H1 (cell line): Measurements from ENCODE around the gene ZBTB24. TPM values are rescaled to one million over a fixed set of nuclear protein-coding genes. Genes with fewer than 3 reads are reported as not detected.

Experiments
- CTCF ChIA-PET: fragments of 300-600 bp; sonication (Branson Sonifier 250); formaldehyde crosslinking; loops from one replicate; lab custom pipeline; 2021; ENCODE audit not compliant: partially characterized antibody; lab: Charles Lee
- POLR2A ChIA-PET: fragments of 300-600 bp; sonication (Branson Sonifier 250); formaldehyde crosslinking; loops from one replicate; lab custom pipeline; 2021; ENCODE audit warnings: inconsistent platforms; ENCODE audit not compliant: partially characterized antibody; lab: Charles Lee
- DNase-seq, 2 experiments: peaks; one replicate each; pipeline versions ENCODE4 v3.0.0 to v3.0.0-alpha.2; 2010 to 2022; ENCODE audit warnings: low spot score in 2 of 2, low read depth in 1 of 2, mixed read lengths in 1 of 2
- FAIRE-seq: peaks from 2 replicates; lab custom pipeline; 2011; peaks lifted over from hg19 to GRCh38; lab: Jason Lieb, UNC
- H2AFZ ChIP-seq: 2 replicates; pipeline ENCODE4 v1.8.1; 2012; ENCODE audit warnings: low read length, inconsistent platforms
- H2AK5ac ChIP-seq: 2 replicates; pipeline ENCODE4 v1.6.1; 2013; ENCODE audit warnings: low read depth, low read length
- H2BK120ac ChIP-seq: replicated peaks from 2 replicates; pipeline ENCODE3; 2013; ENCODE audit warnings: low read depth, low read length, inconsistent platforms
- H2BK12ac ChIP-seq: 2 replicates; pipeline ENCODE4 v1.6.1; 2013; ENCODE audit warnings: low read depth, low read length
- H2BK15ac ChIP-seq: 2 replicates; pipeline ENCODE4 v1.6.1; 2013; ENCODE audit warnings: low read length
- H2BK20ac ChIP-seq: 2 replicates; pipeline ENCODE4 v1.6.1; 2013; ENCODE audit warnings: low read length
- H2BK5ac ChIP-seq: 2 replicates; pipeline ENCODE4 v1.6.1; 2013; ENCODE audit warnings: low read depth, low read length
- H3K14ac ChIP-seq: 2 replicates; pipeline ENCODE4 v1.6.1; 2013; ENCODE audit warnings: inconsistent platforms; ENCODE audit not compliant: insufficient read length
- H3K18ac ChIP-seq: 2 replicates; pipeline ENCODE4 v1.6.1; 2013; ENCODE audit warnings: low read length; ENCODE audit errors: extremely low read depth
- H3K23ac ChIP-seq: 2 replicates; pipeline ENCODE4 v1.6.1; 2013; ENCODE audit warnings: inconsistent platforms; ENCODE audit not compliant: insufficient read length
- H3K23me2 ChIP-seq: 2 replicates; pipeline ENCODE4 v1.6.1; 2013; ENCODE audit warnings: low read depth, low read length
- H3K27ac ChIP-seq: 2 replicates; pipeline ENCODE4 v1.6.1; 2011; ENCODE audit warnings: low read depth, low read length, inconsistent platforms
- H3K27me3 ChIP-seq, 4 experiments: replicated peaks in 1 of 4; 1 replicate in 1 of 4; 2 replicates in 3 of 4; pipeline versions ENCODE4 v1.6.1 to v1.8.1; 2011 to 2013; ENCODE audit warnings: low read length in 3 of 4, mild to moderate bottlenecking in 3 of 4, inconsistent platforms in 2 of 4, mixed read lengths in 2 of 4, moderate library complexity in 1 of 4; ENCODE audit not compliant: control insufficient read depth in 3 of 4, insufficient read depth in 3 of 4; ENCODE audit errors: extremely low read depth in 1 of 4
- H3K36me3 ChIP-seq, 4 experiments: 2 replicates each; pipeline versions ENCODE4 v1.6.1 to v1.8.1; 2011 to 2013; ENCODE audit warnings: mild to moderate bottlenecking in 4 of 4, low read length in 3 of 4, moderate library complexity in 2 of 4, control low read depth in 1 of 4, inconsistent platforms in 1 of 4; ENCODE audit not compliant: insufficient read depth in 4 of 4, control insufficient read depth in 2 of 4
- H3K4ac ChIP-seq: replicated peaks from 2 replicates; pipeline ENCODE3; 2013; ENCODE audit warnings: low read length, low read depth, mixed read lengths, inconsistent platforms; ENCODE audit not compliant: insufficient read length
- H3K4me1 ChIP-seq, 4 experiments: replicated peaks in 1 of 4; 1 replicate in 1 of 4; 2 replicates in 3 of 4; pipeline versions ENCODE4 v1.6.1 to v1.8.1; 2011 to 2013; ENCODE audit warnings: low read length in 3 of 4, inconsistent platforms in 2 of 4, mixed read lengths in 1 of 4; ENCODE audit not compliant: insufficient read depth in 4 of 4, control insufficient read depth in 3 of 4
- H3K4me2 ChIP-seq, 2 experiments: 2 replicates each; pipeline versions ENCODE4 v1.6.1 to v1.8.1; 2011 to 2013; ENCODE audit warnings: low read depth in 2 of 2, low read length in 2 of 2, control low read depth in 1 of 2, inconsistent platforms in 1 of 2, mild to moderate bottlenecking in 1 of 2; ENCODE audit not compliant: insufficient read depth in 1 of 2
- H3K4me3 ChIP-seq, 4 experiments: fragments of 200-600, 300-600 bp in 1 of 4; sonication (generic), shearing (Covaris generic), sonication (Bioruptor Twin) in 1 of 4; 2 replicates each; pipeline versions ENCODE4 v1.5.1 to v1.8.1; 2011 to 2016; ENCODE audit warnings: low read length in 4 of 4, low read depth in 3 of 4, control low read depth in 2 of 4, inconsistent platforms in 2 of 4, mild to moderate bottlenecking in 2 of 4, mixed read lengths in 1 of 4, moderate library complexity in 1 of 4; ENCODE audit not compliant: insufficient read depth in 2 of 4; ENCODE audit errors: extremely low read depth in 1 of 4
- H3K56ac ChIP-seq: replicated peaks from 2 replicates; pipeline ENCODE3; 2013; ENCODE audit warnings: low read depth, mild to moderate bottlenecking, mixed read lengths, low read length, inconsistent platforms; ENCODE audit not compliant: insufficient read length
- H3K79me1 ChIP-seq: 2 replicates; pipeline ENCODE4 v1.6.1; 2013; ENCODE audit warnings: low read depth, low read length, control low read depth
- H3K79me2 ChIP-seq, 2 experiments: 2 replicates each; pipeline versions ENCODE4 v1.6.1 to v1.8.1; 2012 to 2013; ENCODE audit warnings: low read length in 2 of 2, mild to moderate bottlenecking in 2 of 2, inconsistent platforms in 1 of 2; ENCODE audit not compliant: insufficient read depth in 2 of 2, control insufficient read depth in 1 of 2
- H3K9ac ChIP-seq, 4 experiments: replicated peaks in 1 of 4; 1 replicate in 1 of 4; 2 replicates in 3 of 4; pipeline versions ENCODE4 v1.6.1 to v1.8.1; 2011 to 2013; ENCODE audit warnings: low read depth in 3 of 4, low read length in 3 of 4, control low read depth in 2 of 4, mild to moderate bottlenecking in 2 of 4, moderate library complexity in 2 of 4, inconsistent platforms in 1 of 4; ENCODE audit errors: extremely low read depth in 1 of 4
- H3K9me3 ChIP-seq, 2 experiments: 2 replicates each; pipeline versions ENCODE4 v1.6.1 to v1.8.1; 2012 to 2013; ENCODE audit warnings: mild to moderate bottlenecking in 2 of 2, moderate library complexity in 2 of 2, control low read depth in 1 of 2, inconsistent platforms in 1 of 2, low read depth in 1 of 2, low read length in 1 of 2, mixed read lengths in 1 of 2; ENCODE audit not compliant: insufficient read depth in 2 of 2
- H4K20me1 ChIP-seq, 2 experiments: replicated peaks in 1 of 2; 2 replicates each; pipeline versions ENCODE3 to v1.8.1; 2011 to 2013; ENCODE audit warnings: inconsistent platforms in 2 of 2, low read length in 2 of 2, mild to moderate bottlenecking in 1 of 2; ENCODE audit not compliant: insufficient read depth in 2 of 2, control insufficient read depth in 1 of 2
- H4K5ac ChIP-seq: 2 replicates; pipeline ENCODE4 v1.6.1; 2013; ENCODE audit warnings: low read length, low read depth, mixed read lengths, inconsistent platforms; ENCODE audit not compliant: insufficient read length
- H4K8ac ChIP-seq: 2 replicates; pipeline ENCODE4 v1.8.0; 2013; ENCODE audit warnings: mild to moderate bottlenecking, moderate library complexity, low read length, inconsistent platforms; ENCODE audit not compliant: insufficient read depth; ENCODE audit errors: extremely low read depth
- H4K91ac ChIP-seq: replicated peaks from 2 replicates; pipeline ENCODE3; 2013; ENCODE audit warnings: low read length, mixed read lengths, inconsistent platforms; ENCODE audit not compliant: insufficient read length
- CREB1 ChIP-seq: IDR thresholded peaks from 2 replicates; pipeline ENCODE4 v1.6.1; 2012; ENCODE audit warnings: inconsistent platforms
- EGR1 ChIP-seq: IDR thresholded peaks from 2 replicates; pipeline ENCODE4 v1.6.1; 2011; ENCODE audit warnings: low read depth, low read length, borderline replicate concordance
- EZH2 ChIP-seq: fragments of 200-600 bp; sonication (generic); IDR thresholded peaks from 2 replicates; pipeline ENCODE4 v1.7.1; 2012; ENCODE audit warnings: low read depth, mild to moderate bottlenecking, moderate library complexity, low read length, inconsistent platforms; ENCODE audit not compliant: severe bottlenecking
- JUN ChIP-seq: IDR thresholded peaks from 2 replicates; pipeline ENCODE4 v1.6.1; 2011; ENCODE audit warnings: low read depth, mild to moderate bottlenecking, improper control_type of control experiment, low read length
- KDM5A ChIP-seq: fragments of 200-600 bp; IDR thresholded peaks from 2 replicates; pipeline ENCODE4 v1.7.1; 2012; ENCODE audit warnings: mild to moderate bottlenecking, low read length, inconsistent platforms, mixed read lengths
- POLR2A ChIP-seq, 2 experiments: IDR thresholded peaks; 1 replicate in 1 of 2; 2 replicates in 1 of 2; pipeline ENCODE4 v1.6.1; 2011; ENCODE audit warnings: low read depth in 2 of 2, low read length in 2 of 2, mild to moderate bottlenecking in 2 of 2; ENCODE audit errors: control extremely low read depth in 1 of 2
- SIN3A ChIP-seq, 2 experiments: IDR thresholded peaks in 1 of 2; conservative IDR thresholded peaks in 1 of 2; 2 replicates each; pipeline ENCODE4 v1.6.1; 2011 to 2012; ENCODE audit warnings: low read length in 2 of 2, improper control_type of control experiment in 1 of 2, low read depth in 1 of 2, mild to moderate bottlenecking in 1 of 2
- SIX5 ChIP-seq: IDR thresholded peaks from 2 replicates; pipeline ENCODE4 v1.6.1; 2011; ENCODE audit warnings: mild to moderate bottlenecking, low read depth, low read length
- SRF ChIP-seq: IDR thresholded peaks from 2 replicates; pipeline ENCODE4 v1.6.1; 2011; ENCODE audit warnings: mild to moderate bottlenecking, low read depth, low read length, moderate library complexity
- SUZ12 ChIP-seq: fragments of 200-600 bp; sonication (generic); IDR thresholded peaks from 2 replicates; pipeline ENCODE4 v1.6.1; 2012; ENCODE audit warnings: mild to moderate bottlenecking, inconsistent platforms, low read length, moderate library complexity, mixed read lengths
- TAF1 ChIP-seq: IDR thresholded peaks from 2 replicates; pipeline ENCODE4 v1.6.1; 2011; ENCODE audit warnings: mild to moderate bottlenecking, low read depth, low read length
- WGBS, 2 experiments: shearing (Covaris generic) in 1 of 2; methylation state at CpG; one replicate each; pipeline versions ENCODE4 v1.1.6 to v1.1.7; 2013 to 2015; ENCODE audit warnings: low lambda C conversion rate in 2 of 2, mixed read lengths in 2 of 2, inconsistent platforms in 1 of 2, low coverage in 1 of 2, missing lambda C conversion rate in 1 of 2; ENCODE audit not compliant: insufficient replicate concordance in 2 of 2, insufficient coverage in 1 of 2, insufficient read length in 1 of 2; ENCODE audit errors: extremely low coverage in 1 of 2, missing lambda C conversion rate in 1 of 2; 5-methylcytosine and 5-hydroxymethylcytosine counted together
- polyA plus RNA-seq, 7 experiments: library from polyadenylated mRNA; depleted of rRNA in 3 of 7; stranded (reverse) in 5 of 7; unstranded in 2 of 7; fragments of >200 nt in 5 of 7; fragments of 200-250 nt in 2 of 7; gene quantifications; 1 replicate in 5 of 7; 2 replicates in 1 of 7; 4 replicates in 1 of 7; pipeline versions ENCODE4 v1.2.1 to v1.2.3, GENCODE V29; 2011 to 2013; ENCODE audit warnings: missing spikeins in 2 of 7, mixed read lengths in 2 of 7
- total RNA-seq: library from RNA; stranded (reverse); fragmentation: NEBNext Ultra II Directional; extraction: Animal tissue kit (Norgen Biotek cat#: 25700); gene quantifications from 2 replicates; pipeline ENCODE4 v1.2.1, GENCODE V29; 2021

Gene ZBTB24
- total and polyA plus RNA-seq, 2 of the 8 experiments (the other 6 are each of a cell fraction or from before 2014, with no cell fraction given): 7.5 to 21.0 TPM

DNA sequence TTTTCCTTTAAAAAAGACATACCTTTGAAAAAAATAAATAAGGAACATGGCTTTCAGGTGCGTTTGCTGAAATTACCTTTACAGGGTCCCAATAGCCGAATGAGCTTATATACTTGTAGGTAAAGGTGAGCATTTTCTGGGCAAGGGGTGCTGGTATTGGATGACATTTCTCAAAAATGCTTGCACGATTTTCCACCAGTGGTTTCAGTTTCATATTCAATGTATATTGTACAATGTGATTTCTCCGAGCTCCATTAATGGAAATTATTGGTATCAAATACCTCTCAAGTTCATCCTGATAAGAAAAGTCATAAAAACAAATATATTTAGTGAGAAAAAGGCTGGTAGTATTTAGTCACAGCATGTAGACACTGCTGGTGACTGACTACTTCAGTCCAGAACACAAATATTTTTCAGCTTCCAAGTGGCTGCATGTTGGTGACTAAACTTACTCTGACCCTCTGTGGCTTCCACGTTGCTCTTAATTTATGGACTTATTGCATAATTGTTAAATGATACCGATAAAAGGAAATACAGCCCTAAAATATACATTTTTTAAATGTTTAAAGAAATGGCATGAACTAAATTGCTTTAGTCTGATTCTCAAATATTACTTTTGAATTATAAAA lies 32.9 kb upstream of the ZBTB24 start:
- FAIRE-seq (no peak), DNase-seq (no peak)
- Histone ChIP-seq H2BK15ac (no peak overlapping the region), H4K8ac (no peak overlapping the region), H3K4me1 (peaks cover 5 to 10% (median 6%) of the 10 kb centered on the region in 4 experiments; a peak in 6 of 7 replicates), H3K36me3 (peaks cover 0 to 2% (median 0%) of the 10 kb centered on the region in 4 experiments; a peak in 1 of 8 replicates), H3K23ac (no peak overlapping the region), H3K14ac (no peak overlapping the region), H4K91ac (no peak overlapping the region), H3K79me1 (no peaks in the 10 kb centered on the region), H3K27ac (no peak overlapping the region), H4K20me1 (no peaks in the 10 kb centered on the region), H3K56ac (no peak overlapping the region), H3K4me2 (no peak overlapping the region), H3K4ac (no peak overlapping the region), H2BK20ac (no peak overlapping the region), H3K4me3 (no peak overlapping the region), H2BK120ac (no peak overlapping the region), H3K9me3 (peaks cover 3 to 6% of the 10 kb centered on the region in 2 experiments; a peak in 2 of 4 replicates), H3K9ac (no peak overlapping the region), H4K5ac (no peak overlapping the region), H2BK12ac (no peak overlapping the region), H3K18ac (no peak overlapping the region), H3K27me3 (no peaks in the 10 kb centered on the region), H3K23me2 (no peaks in the 10 kb centered on the region), H2BK5ac (no peak overlapping the region), H2AK5ac (no peak overlapping the region), H3K79me2 (no peaks in the 10 kb centered on the region), H2AFZ (no peak overlapping the region)
- POLR2A ChIA-PET: no interaction called here
- WGBS, 2 experiments: 88% methylated on average over 6 of the region's 6 CpGs; no CpG with 5 or more reads in 1 of the 2 experiments
- CTCF ChIA-PET: interaction anchor here (1.4 kb wide), 2 partner anchors 10 to 60 kb away, joined by 5 read pairs; partner anchors contain the start of gene MICAL1
- TF ChIP-seq SIX5: no peak
- no peak for TF ChIP-seq POLR2A (IDR thresholded peaks at IDR 0.05; ENCODE audit: control extremely low read depth in 1 of 2, low read depth in 2 of 2, low read length in 2 of 2)
- no peak for TF ChIP-seq SRF
- TF ChIP-seq JUN: no peak
- no peak for TF ChIP-seq SIN3A (conservative IDR thresholded peaks at IDR 0.05 in 1 of 2, IDR thresholded peaks at IDR 0.05 in 1 of 2; ENCODE audit: low read depth in 1 of 2, low read length in 2 of 2)
- no peak for TF ChIP-seq SUZ12
- no peak for TF ChIP-seq CREB1
- TF ChIP-seq TAF1: no peak
- no peak for TF ChIP-seq EGR1
- no peak for TF ChIP-seq EZH2
- TF ChIP-seq KDM5A: no peak
